GM19467 (cell line): Measurements from ENCODE around the gene TP53BP1.
A peak's percentile ranks its signal among the peaks of the same experiment; 100 is the strongest.
"Not testable (repeated sequence)": the region's sequence is repeated elsewhere in the genome, so short reads cannot be mapped to it uniquely, and the experiment has no call there.

ENCODE experiments used
- ATAC-seq: cut with Tn5 transposase; IDR thresholded peaks from one replicate; pipeline ENCODE4 v1.9.1; 2021; ENCODE audit warnings: mild to moderate bottlenecking, moderate library complexity; ENCODE audit not compliant: unreplicated experiment

TP53BP1 gene

DNA sequence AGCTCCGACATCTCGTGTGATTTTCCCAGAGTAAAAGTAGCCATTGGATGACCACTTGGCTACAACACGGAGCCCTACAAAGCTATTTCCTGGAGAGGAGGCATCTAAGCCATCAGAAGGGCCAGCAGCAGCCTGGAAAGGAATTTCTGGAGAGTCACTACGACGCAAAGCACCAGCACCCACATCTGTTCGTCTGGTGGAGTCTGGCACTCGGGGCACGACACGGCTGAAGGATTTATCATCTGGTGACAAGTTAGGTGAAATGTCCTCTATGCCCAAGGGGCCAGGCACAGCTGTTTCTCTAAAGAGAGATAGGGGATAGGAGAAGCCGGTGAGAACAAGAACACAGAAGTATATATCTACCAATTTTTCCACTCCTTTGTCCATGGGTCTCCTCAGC, 72.5 kb downstream of the TP53BP1 start:
- no peak for ATAC-seq

DNA sequence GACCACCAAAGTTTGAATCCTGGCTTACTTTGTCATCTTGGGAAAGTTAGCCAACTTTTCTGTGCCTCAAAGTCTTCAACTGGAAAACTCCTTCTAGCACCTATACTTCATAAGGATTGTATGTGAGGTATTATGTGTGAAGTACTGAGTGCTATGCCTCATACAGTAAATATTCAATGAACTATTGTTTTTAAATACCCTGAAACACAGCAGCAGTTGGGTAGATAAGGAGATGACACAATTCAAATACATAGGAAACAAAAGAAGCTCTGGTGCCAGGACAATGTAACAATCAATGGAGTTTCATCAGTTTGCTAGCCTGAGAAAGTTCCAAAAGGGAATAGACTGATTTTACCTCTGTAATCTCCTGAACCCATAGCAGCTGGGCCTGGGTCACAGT, 78.8 kb downstream of the TP53BP1 start:
- no peak for ATAC-seq

DNA sequence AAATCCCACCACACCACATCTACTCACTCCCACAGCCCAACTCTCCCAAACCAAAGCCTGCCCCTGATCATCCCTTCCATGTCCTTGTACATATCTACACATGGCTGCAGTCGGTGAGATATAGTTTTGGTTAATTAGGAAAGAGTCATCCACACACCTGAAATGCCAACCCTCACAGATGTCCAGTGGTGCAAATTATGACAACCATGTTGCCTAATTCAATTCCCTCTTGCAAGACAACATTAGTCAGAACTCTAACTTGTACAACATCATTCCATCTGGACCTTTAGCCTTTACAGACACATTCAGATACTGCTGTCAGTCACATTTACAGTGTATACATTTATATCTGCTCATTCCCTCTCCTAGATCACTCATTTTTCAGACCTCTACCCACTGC, 80.9 kb downstream of the TP53BP1 start:
- no peak for ATAC-seq

DNA sequence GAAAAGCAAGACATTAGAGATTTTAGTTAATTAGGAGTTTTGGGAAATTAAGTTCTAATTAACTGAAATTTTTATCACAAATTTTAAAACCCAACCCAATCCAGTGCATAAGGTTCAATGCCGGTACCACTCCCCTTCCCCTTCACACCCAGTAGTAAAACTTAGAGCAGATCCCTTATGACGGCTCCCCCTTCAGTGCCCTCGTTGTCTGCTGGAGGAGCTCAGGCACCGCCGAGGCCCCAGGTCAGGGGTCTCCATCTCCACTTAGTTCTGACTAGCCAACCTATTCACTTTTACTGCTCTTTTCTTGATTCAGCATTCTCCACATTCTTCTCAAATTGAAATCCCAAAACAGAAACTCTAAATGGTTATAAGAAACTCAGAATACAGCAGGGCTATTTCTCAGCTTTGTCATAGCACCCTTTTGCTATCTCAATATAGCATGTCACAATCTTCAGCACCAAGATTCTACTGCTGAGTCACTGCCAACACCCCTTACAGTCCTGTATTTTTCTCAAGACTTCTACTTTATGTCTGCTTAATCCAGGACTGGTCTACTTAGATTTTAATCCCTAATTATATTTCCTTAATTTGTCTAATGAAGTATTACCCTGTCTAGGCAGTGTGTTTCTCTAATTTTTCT, 82.3 kb downstream of the TP53BP1 start:
- ATAC-seq: no peak

DNA sequence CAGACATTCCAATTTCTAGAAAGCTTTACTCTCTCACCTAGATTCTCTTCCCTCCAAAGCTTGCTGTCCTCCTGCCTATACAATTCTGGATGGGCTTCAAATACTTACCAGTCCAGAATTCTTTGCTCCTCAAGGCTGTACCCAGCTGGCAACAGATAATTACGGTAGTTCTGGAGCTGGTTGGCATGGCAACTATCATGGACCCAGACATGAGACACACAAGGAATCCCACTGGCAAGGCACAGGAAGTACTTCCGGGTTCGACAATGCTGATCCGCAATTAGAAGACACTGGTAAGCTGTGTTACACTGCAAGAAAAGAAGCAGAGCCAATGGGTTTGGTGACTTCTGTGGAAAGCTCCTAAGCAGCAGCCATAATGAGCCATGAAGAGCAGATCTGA, 84.2 kb downstream of the TP53BP1 start:
- no peak for ATAC-seq

DNA sequence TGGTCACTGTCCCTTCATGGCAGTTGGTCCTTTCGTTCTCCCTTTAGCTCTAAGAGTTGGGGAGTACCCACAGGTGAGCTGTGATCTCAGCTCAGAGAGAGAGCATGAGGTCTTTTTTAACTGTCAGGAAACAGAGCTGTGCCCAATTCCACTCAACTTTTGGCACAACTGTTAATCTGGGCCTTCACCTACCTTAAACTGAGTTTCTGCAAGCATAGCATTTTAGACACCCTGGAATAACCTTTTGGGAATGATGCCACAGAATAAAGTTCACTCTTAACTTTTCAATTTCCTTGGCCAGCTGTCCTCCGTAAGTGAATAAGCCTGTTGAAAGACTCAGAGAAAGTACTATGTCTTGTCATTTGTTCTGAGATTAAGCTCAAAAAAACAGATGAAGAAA, 86.1 kb downstream of the TP53BP1 start:
- ATAC-seq: no peak

DNA sequence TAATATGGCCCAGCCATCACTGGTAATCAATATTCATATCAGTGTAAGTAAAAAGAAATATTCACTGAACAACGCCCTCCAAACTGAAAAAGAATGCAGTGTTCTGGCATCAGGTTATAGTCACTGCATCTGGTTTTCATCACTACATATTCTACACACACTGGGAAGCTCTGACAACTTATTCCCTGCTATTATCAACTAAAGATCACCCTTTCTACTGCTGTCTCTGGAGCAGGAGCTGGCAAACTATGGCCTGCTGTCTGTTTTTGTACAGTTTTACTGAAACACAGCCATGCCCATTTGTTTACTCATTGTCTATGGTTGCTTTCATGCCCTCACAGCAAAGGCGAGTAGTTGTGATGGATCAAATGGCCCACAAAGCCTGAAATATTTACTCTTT, 86.8 kb downstream of the TP53BP1 start:
- no peak for ATAC-seq

DNA sequence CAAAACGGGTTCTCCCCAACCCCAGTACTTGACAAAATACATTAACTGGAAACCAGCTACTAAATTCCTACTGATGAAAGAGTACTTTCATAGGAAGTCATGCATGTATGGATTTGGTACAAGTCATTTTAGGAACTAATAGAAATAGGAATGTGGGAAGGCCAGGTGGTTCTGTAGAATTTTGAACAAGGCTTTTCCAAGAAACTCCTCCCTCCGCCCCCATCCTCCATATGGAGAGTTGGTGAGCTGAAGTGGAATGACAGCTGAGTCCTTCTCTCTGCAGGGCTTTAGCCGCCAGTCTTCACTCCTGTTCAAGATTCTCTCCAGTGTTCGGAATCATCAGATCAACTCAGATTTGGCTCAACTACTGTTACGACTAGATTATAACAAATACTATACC, 88.8 kb downstream of the TP53BP1 start:
- no peak for ATAC-seq

DNA sequence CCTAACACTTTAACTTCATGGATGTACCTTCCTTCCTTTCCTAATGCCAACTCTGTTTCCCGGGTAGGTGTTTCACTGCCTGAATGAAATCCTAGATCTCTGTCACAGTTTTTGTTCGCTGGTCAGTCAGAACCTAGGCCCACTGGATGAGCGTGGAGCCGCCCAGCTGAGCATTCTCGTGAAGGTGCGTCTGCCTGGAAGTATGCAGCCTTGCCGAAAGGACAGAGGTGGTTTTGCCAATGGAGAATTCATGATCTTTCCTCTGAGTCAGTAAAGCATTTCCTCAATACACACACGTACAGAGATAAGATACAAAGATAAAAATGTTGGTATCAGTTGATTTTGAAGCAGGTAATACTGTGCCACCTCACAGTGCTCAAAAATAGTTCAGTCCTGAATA, 89.3 kb downstream of the TP53BP1 start:
- no peak for ATAC-seq

DNA sequence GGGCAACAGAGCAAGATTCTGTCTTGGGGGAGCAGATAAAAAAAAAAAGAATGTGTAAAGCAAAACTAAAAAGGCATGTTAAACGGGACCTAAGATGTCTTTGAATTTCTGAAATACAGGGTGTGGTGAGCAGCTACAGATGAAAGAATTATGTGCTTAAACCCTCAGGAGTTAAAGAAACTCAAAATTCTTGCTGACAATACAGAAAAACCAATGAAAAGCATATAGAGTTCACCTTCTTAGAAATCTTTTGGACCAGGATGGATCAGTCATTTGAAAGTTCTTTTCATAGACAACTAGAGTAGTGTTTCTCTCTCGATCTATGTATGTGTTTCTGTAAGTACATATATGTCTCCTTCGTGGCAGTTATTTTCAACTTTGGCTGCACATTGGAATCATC, 90.7 kb downstream of the TP53BP1 start:
- ATAC-seq: no peak

DNA sequence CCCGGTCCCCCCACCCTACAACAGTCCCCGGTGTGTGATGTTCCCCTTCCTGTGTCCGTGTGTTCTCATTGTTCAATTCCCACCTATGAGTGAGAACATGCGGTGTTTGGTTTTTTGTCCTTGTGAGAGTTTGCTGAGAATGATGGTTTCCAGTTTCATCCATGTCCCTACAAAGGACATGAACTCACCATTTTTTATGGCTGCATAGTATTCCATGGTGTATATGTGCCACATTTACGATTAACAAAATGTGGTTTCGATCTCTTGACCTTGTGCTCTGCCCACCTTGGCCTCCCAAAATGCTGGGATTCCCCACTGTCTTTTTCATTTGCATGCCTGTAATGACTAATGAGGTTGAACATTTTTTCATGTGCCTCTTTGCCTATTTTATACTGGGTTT, 99.4 kb downstream of the TP53BP1 start:
- not testable (repeated sequence) for ATAC-seq

DNA sequence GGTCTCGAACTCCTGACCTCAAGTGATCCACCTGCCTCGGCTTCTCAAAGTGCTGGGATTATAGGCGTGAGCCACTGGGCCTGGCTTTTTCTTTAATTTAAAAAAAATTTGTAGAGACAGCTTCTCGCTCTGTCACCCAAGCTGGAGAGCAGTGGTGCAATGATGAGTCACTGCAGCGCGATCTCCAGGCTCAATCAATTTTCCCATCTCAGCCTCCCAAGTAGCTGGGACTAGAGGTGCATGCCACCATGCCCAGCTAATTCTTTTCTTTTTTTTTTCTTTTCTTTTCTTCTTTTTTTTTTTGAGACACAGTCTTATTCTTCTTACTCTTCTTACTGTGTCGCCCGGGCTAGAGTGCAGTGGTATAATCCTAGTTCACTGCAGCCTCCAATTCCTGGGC, 102.2 kb downstream of the TP53BP1 start:
- ATAC-seq: no peak

DNA sequence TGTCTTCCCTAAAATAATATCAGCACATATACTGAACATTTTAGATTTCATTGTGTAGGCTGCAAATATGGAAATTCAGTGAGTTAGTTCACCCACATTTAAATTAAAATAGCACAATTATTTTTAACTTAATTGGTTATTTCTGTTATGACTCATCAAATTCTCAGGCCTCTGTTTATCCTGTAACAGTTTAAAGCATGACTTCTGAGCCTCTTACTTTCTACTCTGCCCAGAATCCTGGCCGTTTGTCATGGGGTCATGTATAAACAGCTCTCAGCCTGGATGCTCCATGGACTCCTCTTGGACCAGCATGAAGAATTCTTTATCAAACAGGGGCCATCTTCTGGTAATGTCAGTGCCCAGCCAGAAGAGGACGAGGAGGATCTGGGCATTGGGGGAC, 109.9 kb downstream of the TP53BP1 start:
- no peak for ATAC-seq

DNA sequence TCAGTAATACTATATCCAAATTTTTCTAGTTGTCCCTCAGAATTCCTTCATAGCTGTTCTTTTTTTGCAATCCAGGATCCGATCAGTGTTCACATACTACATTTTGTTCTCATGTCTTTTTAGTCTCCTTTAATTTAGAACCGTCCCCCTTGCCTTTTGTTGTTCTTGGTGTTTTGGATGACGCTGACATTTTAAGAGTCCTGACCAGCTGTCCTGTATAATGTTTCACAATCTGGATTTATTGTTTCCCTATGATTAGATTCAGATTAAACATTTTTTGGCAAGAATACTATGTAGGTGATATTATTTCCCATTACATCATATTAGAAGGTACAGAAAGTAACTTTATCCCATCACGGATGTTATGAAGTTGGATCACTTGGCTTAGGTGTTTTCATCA, 110.6 kb downstream of the TP53BP1 start:
- ATAC-seq: no peak

DNA sequence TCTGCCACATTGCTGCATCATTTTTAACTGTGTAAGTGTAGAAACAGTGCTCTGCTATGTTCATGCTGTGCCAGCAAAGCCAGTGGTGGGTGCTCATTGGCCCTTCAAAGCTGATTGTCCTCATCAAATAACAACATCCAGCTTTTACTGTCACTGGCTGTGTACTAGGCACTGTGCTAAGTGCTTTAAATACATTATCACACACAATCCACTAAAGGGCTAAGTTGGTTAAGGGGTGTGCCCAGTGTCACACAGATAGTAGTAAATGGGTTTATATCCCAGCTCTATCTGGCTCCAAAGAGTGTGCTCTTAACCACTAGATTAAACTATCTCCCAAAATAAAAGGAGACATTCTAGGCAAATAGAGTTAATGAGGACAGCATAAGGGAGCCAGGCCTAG, 114.4 kb downstream of the TP53BP1 start:
- no peak for ATAC-seq

DNA sequence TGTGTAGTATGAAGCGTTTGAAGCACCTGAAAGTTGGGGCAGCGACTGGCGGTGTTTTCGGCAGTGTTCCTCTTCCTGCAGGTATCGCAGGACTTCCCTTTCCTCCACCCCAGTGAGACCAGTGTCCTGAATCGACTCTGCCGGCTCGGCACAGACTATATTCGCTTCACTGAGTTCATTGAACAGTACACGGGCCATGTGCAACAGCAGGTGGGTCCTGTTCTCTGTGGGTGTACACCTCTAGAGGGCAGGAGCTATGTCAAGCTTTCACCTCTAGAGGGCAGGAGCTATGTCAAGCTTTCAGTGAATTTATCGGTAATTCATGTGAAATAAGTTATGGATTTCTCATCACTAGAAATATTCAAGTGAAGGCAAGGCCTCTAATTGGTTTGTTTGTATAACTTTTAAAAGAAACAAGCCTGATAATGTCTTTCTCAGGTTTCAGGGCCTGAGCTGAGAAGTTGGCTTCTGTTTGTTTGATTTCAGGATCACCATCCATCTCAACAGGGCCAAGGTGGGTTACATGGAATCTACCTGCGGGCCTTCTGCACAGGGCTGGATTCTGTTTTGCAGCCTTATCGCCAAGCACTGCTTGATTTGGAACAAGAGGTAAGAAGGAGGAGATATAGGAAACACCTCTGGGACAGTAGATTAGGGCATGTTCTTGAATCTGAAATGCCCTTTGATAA, 116.8 kb downstream of the TP53BP1 start:
- ATAC-seq: no peak

DNA sequence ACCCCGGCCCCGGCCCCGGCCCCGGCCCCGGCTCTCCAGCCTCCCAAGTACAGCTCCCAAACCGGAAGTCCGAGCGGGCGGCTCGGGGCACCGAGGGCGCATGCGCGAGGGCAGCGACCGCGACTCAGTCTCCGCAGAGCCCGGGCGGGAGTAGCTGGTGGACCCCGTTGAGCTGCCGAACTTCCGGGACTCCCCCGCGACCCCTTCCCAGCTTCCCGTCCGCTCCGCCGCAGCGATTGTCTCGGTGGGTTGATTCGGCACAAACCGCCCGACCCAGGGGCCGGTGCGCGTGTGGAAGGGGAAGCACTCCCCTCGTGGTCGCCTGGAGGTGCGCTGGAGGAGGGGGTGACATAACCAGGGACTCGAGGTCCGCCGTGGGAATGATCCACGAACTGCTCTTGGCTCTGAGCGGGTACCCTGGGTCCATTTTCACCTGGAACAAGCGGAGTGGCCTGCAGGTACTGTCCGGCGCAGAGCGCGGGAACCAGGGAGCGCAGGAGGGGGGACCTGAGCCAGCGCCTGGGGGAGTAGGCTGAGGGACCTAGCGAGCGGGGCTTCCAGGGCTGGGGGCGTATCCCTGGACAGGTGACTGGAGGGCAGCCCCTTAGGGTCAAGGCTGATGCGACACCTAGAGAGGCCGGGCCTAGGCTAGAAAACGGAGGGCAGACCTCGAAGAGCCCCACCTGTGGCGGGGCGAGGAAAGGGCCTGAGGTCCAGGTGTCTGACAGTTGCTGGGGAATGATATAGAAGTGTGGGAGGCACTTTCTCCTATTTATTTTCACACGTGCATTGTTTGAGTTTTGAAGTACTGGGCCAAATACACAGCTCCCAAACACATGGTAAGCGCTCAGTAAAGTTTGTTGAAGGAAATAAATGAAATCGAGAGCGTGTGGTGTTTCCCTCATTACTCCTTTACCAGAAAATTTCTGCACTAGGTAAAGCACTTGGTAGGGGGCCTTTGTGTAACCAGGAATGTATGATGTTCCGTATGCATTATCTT, 121.7 kb downstream of the TP53BP1 start, which contains the start of the genes TUBGCP4 and ZSCAN29:
Gene TUBGCP4, plus strand, starts transcription at position 127 of the 1,000 bp plus-strand sequence. Its CDS starts 254 bp downstream, at position 381.
Gene ZSCAN29, minus strand, starts transcription at position 69 of the 1,000 bp plus-strand sequence. CDS start 1,130 bp downstream, outside the sequence.
- peak; percentile 71 for ATAC-seq

DNA sequence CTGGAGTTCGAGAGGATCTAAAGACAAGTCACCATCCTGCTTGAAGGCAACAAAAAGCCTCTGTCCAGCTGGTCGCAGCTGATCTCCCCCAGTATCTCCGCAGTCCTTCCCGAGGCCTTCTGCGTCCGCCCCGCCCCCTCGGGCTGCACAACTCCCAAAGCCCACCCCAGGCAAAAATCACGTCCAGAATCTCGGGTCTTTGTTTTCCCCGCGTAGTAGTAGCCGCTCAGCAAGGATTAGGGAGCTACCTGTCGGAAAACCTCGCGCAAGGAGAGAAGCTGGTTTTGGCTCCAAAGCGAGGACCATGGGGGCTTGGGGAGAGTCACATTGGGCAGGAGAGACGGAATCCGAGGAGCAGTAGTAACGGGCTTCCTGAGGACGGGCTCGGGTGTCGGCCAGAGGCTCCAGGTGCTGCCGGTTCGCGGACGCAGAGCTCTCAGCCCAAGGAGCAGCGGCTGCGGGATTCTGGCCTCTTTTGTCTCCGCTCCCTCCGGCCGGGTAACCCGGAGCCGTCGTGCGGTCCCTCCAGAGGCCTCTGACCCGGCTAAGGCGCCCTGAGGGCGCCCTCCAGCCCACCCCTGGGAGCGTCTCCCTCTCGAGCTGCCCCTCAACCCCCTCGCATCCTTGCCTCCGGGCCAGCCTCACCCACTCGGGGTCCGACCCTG, 122.5 kb downstream of the TP53BP1 start:
- peak; percentile 31 for ATAC-seq

DNA sequence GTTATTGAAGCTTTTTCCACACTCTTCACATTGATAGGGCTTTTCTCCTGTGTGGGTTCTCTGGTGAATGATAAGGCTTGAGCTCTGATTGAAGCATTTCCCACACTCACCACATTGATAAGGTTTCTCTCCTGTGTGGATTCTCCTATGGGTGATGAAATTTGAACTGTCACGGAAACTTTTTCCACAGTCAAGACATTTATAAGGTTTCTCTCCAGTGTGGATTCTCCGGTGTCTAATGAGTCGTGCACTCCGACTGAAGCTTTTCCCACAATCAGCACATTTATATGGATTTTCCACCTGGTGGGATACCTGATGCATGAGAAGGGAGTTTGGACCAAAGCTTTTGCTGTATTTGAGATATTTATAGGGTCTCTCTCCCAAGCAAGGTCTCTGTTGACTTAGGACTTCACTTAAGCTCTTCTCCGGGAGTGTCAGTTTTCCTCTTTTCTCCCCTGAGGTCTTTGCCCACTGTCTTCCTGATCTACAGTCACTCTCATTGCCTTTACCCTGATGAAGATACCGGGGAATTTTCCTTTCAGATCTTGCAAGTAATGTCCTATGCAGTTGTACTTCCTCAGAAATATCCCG, 131.5 kb downstream of the TP53BP1 start:
- no peak for ATAC-seq

DNA sequence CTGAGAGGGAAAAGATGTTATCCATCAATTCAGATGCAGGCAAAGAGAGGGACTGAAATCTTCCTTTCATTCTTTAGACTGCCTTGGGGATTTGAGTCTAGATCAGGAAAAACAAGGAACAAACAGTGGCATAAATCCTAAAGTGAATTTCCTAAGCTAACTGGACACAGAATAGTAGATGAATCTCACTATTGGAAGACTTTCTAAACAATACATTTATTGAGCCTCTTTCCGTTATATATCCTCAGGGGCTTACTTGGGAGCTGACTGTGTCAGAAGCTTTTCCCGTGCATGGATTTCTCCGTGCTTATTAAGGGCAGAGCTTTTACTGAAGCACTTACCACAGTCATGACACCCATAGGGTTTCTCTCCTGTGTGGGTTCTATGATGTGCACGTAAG, 132.1 kb downstream of the TP53BP1 start:
- ATAC-seq: no peak
